Measurements from ENCODE around the gene ZNF674. TPM values are rescaled to one million over a fixed set of nuclear protein-coding genes. Genes with fewer than 3 reads are reported as not detected.

The ZNF674 gene
- 0.58 and 7.4 TPM in 2 replicates for total RNA-seq

GRCh38 chrX:46545111-46546005, at the start of gene ZNF674:
Gene ZNF674, minus strand, starts transcription at chrX:46545421. Its CDS starts 3,334 bp downstream, at chrX:46542087.

GRCh38 chrX:46573331-46573891, 28.2 kb upstream of the ZNF674 start, which contains the start of gene CHST7:
Gene CHST7, plus strand, starts transcription at chrX:46573765. Its CDS starts 167 bp downstream, at chrX:46573932.

Other genes starting within 250 kb of the ZNF674 start
- gene CHST7, start 28.3 kb upstream of the ZNF674 start, total RNA-seq: 8.4 and 10.1 TPM in 2 replicates
- 11.0 and 17.4 TPM in 2 replicates for gene SLC9A7, start 213.7 kb upstream of the ZNF674 start, total RNA-seq

Measured in myometrial cell (primary cell).